GM23338 (cell line): ENCODE results near the gene LYZL1. TPM values are rescaled to one million over a fixed set of nuclear protein-coding genes. Genes with fewer than 3 reads are reported as not detected.

Experiments
- ATAC-seq: fragments of 200-7000 bp; cut with Tn5 transposase; 3 replicates; pipeline ENCODE4 v1.9.1; 2020
- DNase-seq: peaks from one replicate; pipeline ENCODE4 v3.0.0-alpha.2; 2015; ENCODE audit warnings: low spot score
- H2AFZ ChIP-seq: fragments of 200-600 bp; sonication (generic); 2 replicates; pipeline ENCODE4 v1.8.0; 2016; ENCODE audit warnings: antibody characterized with exemption, mild to moderate bottlenecking, moderate library complexity
- H3F3A ChIP-seq: fragments of 200-600 bp; sonication (generic); replicated peaks from 2 replicates; pipeline ENCODE4 v1.8.0; 2017; ENCODE audit warnings: antibody characterized with exemption, mixed run types, low read depth
- H3K27ac ChIP-seq: fragments of 200-600 bp; sonication (generic); 2 replicates; pipeline ENCODE4 v1.6.1; 2016; ENCODE audit warnings: low read depth
- H3K27me3 ChIP-seq: fragments of 200-600 bp; sonication (generic); 2 replicates; pipeline ENCODE4 v1.8.0; 2016; ENCODE audit warnings: mild to moderate bottlenecking, mixed run types, moderate library complexity; ENCODE audit not compliant: insufficient read depth
- H3K36me3 ChIP-seq: fragments of 200-600 bp; sonication (generic); 2 replicates; pipeline ENCODE4 v1.8.0; 2016; ENCODE audit warnings: mild to moderate bottlenecking; ENCODE audit not compliant: insufficient read depth
- H3K4me1 ChIP-seq: fragments of 200-600 bp; sonication (generic); 2 replicates; pipeline ENCODE4 v1.8.0; 2016; ENCODE audit warnings: mild to moderate bottlenecking, moderate library complexity; ENCODE audit not compliant: insufficient read depth
- H3K4me2 ChIP-seq: fragments of 200-600 bp; sonication (generic); 2 replicates; pipeline ENCODE4 v1.7.1; 2017; ENCODE audit warnings: mixed run types
- H3K4me3 ChIP-seq: fragments of 200-600 bp; sonication (generic); 2 replicates; pipeline ENCODE4 v1.6.1; 2016; ENCODE audit warnings: mixed run types
- H3K79me2 ChIP-seq: fragments of 200-600 bp; sonication (generic); replicated peaks from 2 replicates; pipeline ENCODE4 v1.8.0; 2017; ENCODE audit warnings: mild to moderate bottlenecking; ENCODE audit not compliant: insufficient read depth
- H3K9me2 ChIP-seq: fragments of 200-600 bp; sonication (generic); 2 replicates; pipeline ENCODE4 v1.8.0; 2017; ENCODE audit not compliant: insufficient read depth
- H4K20me1 ChIP-seq: fragments of 200-600 bp; sonication (generic); replicated peaks from 2 replicates; pipeline ENCODE4 v1.8.0; 2017; ENCODE audit warnings: mild to moderate bottlenecking; ENCODE audit not compliant: insufficient read depth
- H3K27ac Mint-ChIP-seq: 2 replicates; pipeline ENCODE4 v1.8.0; 2020; ENCODE audit warnings: inconsistent platforms, mild to moderate bottlenecking, moderate library complexity, mixed read lengths
- H3K27me3 Mint-ChIP-seq: 3 replicates; pipeline ENCODE4 v1.8.0; 2022; ENCODE audit warnings: low read depth, mild to moderate bottlenecking, moderate library complexity, mixed read lengths, inconsistent platforms; ENCODE audit not compliant: insufficient read depth, poor library complexity
- H3K36me3 Mint-ChIP-seq: 3 replicates; pipeline ENCODE4 v1.8.0; 2021; ENCODE audit warnings: low read depth, mild to moderate bottlenecking, inconsistent platforms, moderate library complexity, mixed read lengths
- H3K4me1 Mint-ChIP-seq: 3 replicates; pipeline ENCODE4 v1.8.0; 2020; ENCODE audit warnings: mild to moderate bottlenecking, inconsistent platforms, mixed read lengths
- H3K4me3 Mint-ChIP-seq: 3 replicates; pipeline ENCODE4 v1.8.0; 2021; ENCODE audit warnings: moderate library complexity, mild to moderate bottlenecking, inconsistent platforms, mixed read lengths
- H3K9me3 Mint-ChIP-seq: 3 replicates; pipeline ENCODE4 v1.8.0; 2020; ENCODE audit warnings: moderate library complexity, mild to moderate bottlenecking, inconsistent platforms, mixed read lengths
- CREB1 ChIP-seq: fragments of 250-450 bp; sonication (Bioruptor Pico); IDR thresholded peaks from 2 replicates; pipeline ENCODE4 v1.5.0; 2020; ENCODE audit warnings: low read depth, mild to moderate bottlenecking, moderate library complexity
- CTCF ChIP-seq, 2 experiments: fragments of 200-600 bp in 1 of 2; sonication (generic) in 1 of 2; conservative IDR thresholded peaks; 2 replicates each; pipeline versions ENCODE4 v1.5.1 to v1.6.1; 2016 to 2017; ENCODE audit warnings: antibody characterized with exemption in 2 of 2, low read depth in 2 of 2, mild to moderate bottlenecking in 2 of 2, moderate library complexity in 1 of 2
- ETS1 ChIP-seq: IDR thresholded peaks from 2 replicates; pipeline ENCODE4 v1.6.1; 2016; ENCODE audit warnings: antibody characterized with exemption
- EZH2 ChIP-seq: fragments of 200-600 bp; sonication (generic); IDR thresholded peaks from one replicate; pipeline ENCODE4 v1.8.0; 2017; ENCODE audit warnings: antibody characterized with exemption, mild to moderate bottlenecking, low read depth; ENCODE audit not compliant: unreplicated experiment
- EZH2phosphoT487 ChIP-seq: fragments of 200-600 bp; sonication (generic); IDR thresholded peaks from one replicate; pipeline ENCODE4 v1.8.1; 2018; ENCODE audit warnings: antibody characterized with exemption; ENCODE audit not compliant: unreplicated experiment
- JUNB ChIP-seq: IDR thresholded peaks from one replicate; pipeline ENCODE4 v1.6.1; 2016; ENCODE audit warnings: antibody characterized with exemption; ENCODE audit not compliant: unreplicated experiment
- NANOG ChIP-seq: IDR thresholded peaks from 2 replicates; pipeline ENCODE4 v1.6.1; 2016; ENCODE audit warnings: antibody characterized with exemption, borderline replicate concordance
- POLR2AphosphoS5 ChIP-seq: IDR thresholded peaks from 2 replicates; pipeline ENCODE4 v1.6.1; 2016; ENCODE audit warnings: antibody characterized with exemption, low read depth
- REST ChIP-seq: IDR thresholded peaks from one replicate; pipeline ENCODE4 v1.6.1; 2018; ENCODE audit warnings: antibody characterized with exemption; ENCODE audit not compliant: unreplicated experiment
- STAT1 ChIP-seq: IDR thresholded peaks from one replicate; pipeline ENCODE4 v1.6.1; 2016; ENCODE audit warnings: antibody characterized with exemption; ENCODE audit not compliant: unreplicated experiment
- ZNF114 ChIP-seq: fragments of 250-450 bp; sonication (Bioruptor Pico); IDR thresholded peaks from 2 replicates; pipeline ENCODE4 v1.5.0; 2020; ENCODE audit warnings: mild to moderate bottlenecking, moderate library complexity
- ZNF331 ChIP-seq: fragments of 250-450 bp; sonication (Bioruptor Pico); IDR thresholded peaks from 2 replicates; pipeline ENCODE4 v1.5.0; 2020; ENCODE audit warnings: low read depth, mild to moderate bottlenecking, moderate library complexity
- ZNF462 ChIP-seq: fragments of 250-450 bp; sonication (Bioruptor Pico); IDR thresholded peaks from 2 replicates; pipeline ENCODE4 v1.5.0; 2020; ENCODE audit warnings: mild to moderate bottlenecking, moderate library complexity
- polyA plus RNA-seq: library from polyadenylated mRNA; unstranded; fragments of >200 nt; fragmentation: Nextera tagmentation; extraction: Ambion mirVana; gene quantifications from 2 replicates; pipeline ENCODE4 v1.2.1, GENCODE V29; 2016
- total RNA-seq: library from RNA; depleted of rRNA; stranded (reverse); fragments of >200 nt; shearing (Covaris generic); gene quantifications from 2 replicates; pipeline ENCODE4 v1.2.3, GENCODE V29; 2014

Gene LYZL1
- total and polyA plus RNA-seq, 2 experiments from 2014 or later, result not detected

GRCh38 chr10:29304995-29305335, 16.1 kb downstream of the LYZL1 start:
- Histone ChIP-seq H3K9me2 (no peaks in the 10 kb centered on the region), H3K4me1 (no peaks in the 10 kb centered on the region), H3K4me3 (no peak overlapping the region), H2AFZ (no peak overlapping the region), H3K4me2 (no peak overlapping the region), H3F3A (no peaks in the 10 kb centered on the region), H3K27ac (no peak overlapping the region), H3K79me2 (no peaks in the 10 kb centered on the region), H4K20me1 (no peaks in the 10 kb centered on the region), H3K27me3 (no peaks in the 10 kb centered on the region), H3K36me3 (peaks cover 5% of the 10 kb centered on the region; the same call in 1 of the 2 replicates)
- H3K36me3 Mint-ChIP-seq, result peaks cover 25% of the 10 kb centered on the region
- H3K4me3 Mint-ChIP-seq, result no peak overlapping the region
- DNase-seq, result no peak
- no peak overlapping the region for H3K27ac Mint-ChIP-seq
- H3K4me1 Mint-ChIP-seq, result peaks cover 13% of the 10 kb centered on the region
- H3K9me3 Mint-ChIP-seq, result peaks cover 30% of the 10 kb centered on the region
- ATAC-seq, result no peak
- TF ChIP-seq ZNF114 (CRISPR knock-in tag), result no peak
- no peak for TF ChIP-seq NANOG
- TF ChIP-seq POLR2AphosphoS5, result no peak
- TF ChIP-seq JUNB, result no peak
- no peak for TF ChIP-seq ETS1
- no peak for TF ChIP-seq STAT1
- TF ChIP-seq EZH2, result no peak
- TF ChIP-seq ZNF331 (CRISPR knock-in tag), result no peak
- no peak for TF ChIP-seq CTCF (conservative IDR thresholded peaks at IDR 0.05; ENCODE audit: low read depth in 2 of 2)
- no peak for TF ChIP-seq ZNF462 (CRISPR knock-in tag)
- TF ChIP-seq CREB1 (CRISPR knock-in tag), result no peak
- no peak for TF ChIP-seq EZH2phosphoT487
- no peak for TF ChIP-seq REST
- H3K27me3 Mint-ChIP-seq, result peaks cover 4% of the 10 kb centered on the region
